IMR-90 (cell line): ENCODE measurements around the gene RAB18. TPM values are rescaled to one million over a fixed set of nuclear protein-coding genes. Genes with fewer than 3 reads are reported as not detected.
A peak's percentile ranks its signal among the peaks of the same experiment; 100 is the strongest.
"Not testable (repeated sequence)": the region's sequence is repeated elsewhere in the genome, so short reads cannot be mapped to it uniquely, and the experiment has no call there.

Experiments
- ATAC-seq: fragments of 200-7000 bp; cut with Tn5 transposase; 2 replicates; pipeline ENCODE4 v1.9.1; 2020; ENCODE audit warnings: low read depth, mild to moderate bottlenecking, moderate library complexity
- BruUV-seq: library from RNA; stranded (reverse); fragments of 400-500 nt; replicated peaks from 2 replicates; lab custom pipeline; 2021; lab: Mats Ljungman, UMichigan
- CTCF ChIA-PET: fragments of 300-600 bp; formaldehyde crosslinking; extraction: SDS; loops from one replicate; lab custom pipeline; 2021; ENCODE audit warnings: antibody characterized with exemption; lab: Yijun Ruan, JAX
- POLR2A ChIA-PET: fragments of 300-600 bp; sonication (Branson Sonifier 250); formaldehyde crosslinking; loops from one replicate; lab custom pipeline; 2022; ENCODE audit warnings: antibody characterized with exemption; ENCODE audit not compliant: unreplicated experiment; lab: Charles Lee
- DNase-seq: peaks from one replicate; pipeline ENCODE4 v3.0.0; 2013
- H2AFZ ChIP-seq: replicated peaks from 2 replicates; pipeline ENCODE3; 2013; ENCODE audit warnings: low read length, mild to moderate bottlenecking; ENCODE audit not compliant: poor library complexity
- H2AK5ac ChIP-seq: 2 replicates; pipeline ENCODE4 v1.6.1; 2013; ENCODE audit warnings: low read depth, low read length, inconsistent platforms
- H2AK9ac ChIP-seq: replicated peaks from 2 replicates; pipeline ENCODE3; 2013; ENCODE audit warnings: mild to moderate bottlenecking, low read depth, low read length, moderate library complexity; ENCODE audit not compliant: poor library complexity
- H2BK120ac ChIP-seq: 2 replicates; pipeline ENCODE4 v1.6.1; 2013; ENCODE audit warnings: low read depth, low read length, inconsistent platforms
- H2BK15ac ChIP-seq: 3 replicates; pipeline ENCODE4 v1.6.1; 2013; ENCODE audit warnings: low read depth, low read length, inconsistent platforms
- H2BK20ac ChIP-seq: 2 replicates; pipeline ENCODE4 v1.6.1; 2013; ENCODE audit warnings: low read depth, mild to moderate bottlenecking, inconsistent platforms, low read length, moderate library complexity
- H2BK5ac ChIP-seq: 2 replicates; pipeline ENCODE4 v1.6.1; 2013; ENCODE audit warnings: mild to moderate bottlenecking, low read depth, low read length, inconsistent platforms; ENCODE audit not compliant: poor library complexity, severe bottlenecking
- H3K14ac ChIP-seq: replicated peaks from 2 replicates; pipeline ENCODE4 v1.6.1; 2013; ENCODE audit warnings: low read depth, low read length, inconsistent platforms
- H3K18ac ChIP-seq: 2 replicates; pipeline ENCODE4 v1.6.1; 2013; ENCODE audit warnings: low read depth, low read length, control low read depth
- H3K23ac ChIP-seq: 2 replicates; pipeline ENCODE4 v1.6.1; 2013; ENCODE audit warnings: low read depth, low read length, inconsistent platforms
- H3K27ac ChIP-seq: 2 replicates; pipeline ENCODE4 v1.5.1; 2013; ENCODE audit warnings: mild to moderate bottlenecking, control low read depth, low read length; ENCODE audit not compliant: insufficient read depth
- H3K27me3 ChIP-seq: 2 replicates; pipeline ENCODE4 v1.6.1; 2013; ENCODE audit warnings: low read length; ENCODE audit not compliant: control insufficient read depth, insufficient read depth
- H3K36me3 ChIP-seq: 2 replicates; pipeline ENCODE4 v1.6.1; 2013; ENCODE audit warnings: low read length, mixed read lengths; ENCODE audit not compliant: control insufficient read depth, insufficient read depth
- H3K4ac ChIP-seq: 2 replicates; pipeline ENCODE4 v1.6.1; 2013; ENCODE audit warnings: low read depth, low read length, inconsistent platforms
- H3K4me1 ChIP-seq: 2 replicates; pipeline ENCODE4 v1.6.1; 2013; ENCODE audit warnings: low read length, mixed read lengths; ENCODE audit not compliant: control insufficient read depth, insufficient read depth
- H3K4me2 ChIP-seq: 2 replicates; pipeline ENCODE4 v1.6.1; 2013; ENCODE audit warnings: low read depth, mild to moderate bottlenecking, control low read depth, low read length, moderate library complexity
- H3K4me3 ChIP-seq: 2 replicates; pipeline ENCODE4 v1.5.1; 2013; ENCODE audit warnings: low read depth, mild to moderate bottlenecking, control low read depth, low read length, moderate library complexity; ENCODE audit not compliant: insufficient read depth
- H3K56ac ChIP-seq: 2 replicates; pipeline ENCODE4 v1.6.1; 2013; ENCODE audit warnings: low read length, inconsistent platforms; ENCODE audit not compliant: insufficient read depth; ENCODE audit errors: extremely low read depth
- H3K79me1 ChIP-seq, 2 experiments: 2 replicates each; pipeline ENCODE4 v1.6.1; 2013; ENCODE audit warnings: low read length in 2 of 2, inconsistent platforms in 1 of 2, low read depth in 1 of 2
- H3K9ac ChIP-seq: 2 replicates; pipeline ENCODE4 v1.6.1; 2013; ENCODE audit warnings: low read depth, low read length, control low read depth
- H3K9me1 ChIP-seq: 2 replicates; pipeline ENCODE4 v1.6.1; 2013; ENCODE audit warnings: low read length, inconsistent platforms; ENCODE audit not compliant: insufficient read depth
- H3K9me3 ChIP-seq: 2 replicates; pipeline ENCODE4 v1.6.1; 2013; ENCODE audit warnings: low read length; ENCODE audit not compliant: control insufficient read depth, insufficient read depth
- H4K20me1 ChIP-seq: 2 replicates; pipeline ENCODE4 v1.6.1; 2013; ENCODE audit warnings: low read length, inconsistent platforms; ENCODE audit not compliant: insufficient read depth
- H4K5ac ChIP-seq: 2 replicates; pipeline ENCODE4 v1.6.1; 2013; ENCODE audit warnings: mild to moderate bottlenecking, low read depth, low read length, control low read depth
- H4K8ac ChIP-seq, 2 experiments: 2 replicates each; pipeline ENCODE4 v1.6.1; 2013; ENCODE audit warnings: low read depth in 2 of 2, low read length in 2 of 2, control low read depth in 1 of 2, inconsistent platforms in 1 of 2
- H4K91ac ChIP-seq: 2 replicates; pipeline ENCODE4 v1.6.1; 2013; ENCODE audit warnings: low read depth, low read length, inconsistent platforms; ENCODE audit not compliant: insufficient read depth
- MAFK ChIP-seq: IDR thresholded peaks from 2 replicates; pipeline ENCODE4 v1.6.1; 2012; ENCODE audit warnings: low read depth, low read length, improper control_type of control experiment
- MXI1 ChIP-seq: IDR thresholded peaks from 2 replicates; pipeline ENCODE4 v1.6.1; 2012; ENCODE audit warnings: low read depth, mild to moderate bottlenecking, low read length, moderate library complexity, borderline replicate concordance
- POLR2A ChIP-seq: IDR thresholded peaks from 2 replicates; pipeline ENCODE4 v1.6.1; 2012; ENCODE audit warnings: mild to moderate bottlenecking, low read depth, low read length
- WGBS, 2 experiments: methylation state at CpG; one replicate each; pipeline versions ENCODE4 v1.1.5 to v1.1.7; 2013; ENCODE audit warnings: missing lambda C conversion rate in 2 of 2; ENCODE audit not compliant: insufficient read length in 1 of 2; ENCODE audit errors: extremely low coverage in 2 of 2; 5-methylcytosine and 5-hydroxymethylcytosine counted together
- dilution Hi-C: fragments of 300-500 bp; cut with HindIII; formaldehyde crosslinking; loops from one replicate; pipeline ENCODE4 v1.14.3; 2018; ENCODE audit warnings: low sequenced_read_pairs; ENCODE audit not compliant: unreplicated experiment
- in situ Hi-C: fragments of 300-500 bp; cut with MboI; formaldehyde crosslinking; loops from 3 replicates; pipeline ENCODE4 v1.14.3; 2019; ENCODE audit warnings: low sequenced_read_pairs, inconsistent platforms, mixed read lengths
- intact Hi-C: fragments of 100-400 bp; cut with micrococcal nuclease; formaldehyde crosslinking; loops from 2 replicates; pipeline ENCODE4 v1.10.0; 2022
- polyA plus RNA-seq, 3 experiments: library from polyadenylated mRNA; depleted of rRNA; stranded (reverse); fragments of >200 nt; gene quantifications; 2 replicates each; pipeline ENCODE4 v1.2.3, GENCODE V29; 2012; ENCODE audit warnings: low replicate concordance in 1 of 3
- total RNA-seq: library from RNA; depleted of rRNA; stranded (reverse); fragments of >200 nt; gene quantifications from 2 replicates; pipeline ENCODE4 v1.2.3, GENCODE V29; 2012

RAB18 gene
- total and polyA plus RNA-seq, 2 of the 4 experiments (the other 2 are of a cell fraction) = 17.6 to 38.8 TPM

- no peak overlapping the region for H2BK120ac ChIP-seq
- peak overlapping the region; percentile 55 to 98; a peak in 3 of 4 replicates for H4K8ac ChIP-seq
- no peak overlapping the region for H3K18ac ChIP-seq
- peak overlapping the region; percentile 58; the same call in 1 of the 2 replicates for H2AK5ac ChIP-seq
- H3K9ac ChIP-seq = peak overlapping the region; percentile 96
- H3K4ac ChIP-seq = peak overlapping the region; percentile 52
- H3K4me1 ChIP-seq = peaks cover 2% of the 10 kb centered on the region; the same call in 1 of the 2 replicates
- peaks cover 35% of the 10 kb centered on the region for H4K20me1 ChIP-seq
- no peak overlapping the region for H2BK15ac ChIP-seq
- CTCF ChIA-PET = interaction anchor here (0.7 to 1.5 kb wide), 3 partner anchors 9 to 215 kb away, joined by 4 read pairs; no protein-coding TSS in a partner anchor
- intact Hi-C loops (loop anchor here (5.0 kb wide), 1 partner anchor 263 kb away; the partner anchor contains the start of gene ACBD5), dilution Hi-C loops (no loop called here), in situ Hi-C loops (loop anchor here (10.0 kb wide), 1 partner anchor 260 kb away; the partner anchor contains the start of gene ACBD5)
- H2AK9ac ChIP-seq = peak overlapping the region; percentile 89
- H2AFZ ChIP-seq = peak overlapping the region; percentile 98
- H3K27ac ChIP-seq = peak overlapping the region; percentile 92
- POLR2A ChIA-PET = interaction anchor here (0.6 kb wide), 1 partner anchor 511 kb away, joined by 3 read pairs; no protein-coding TSS in a partner anchor
- no peaks in the 10 kb centered on the region for H3K36me3 ChIP-seq
- 0% methylated on average over 1 of the region's 13 CpGs; no CpG with 5 or more reads in 1 of the 2 experiments for WGBS, 2 experiments
- H3K14ac ChIP-seq = peak overlapping the region; percentile 71
- H3K79me1 ChIP-seq = peaks cover 0 to 26% of the 10 kb centered on the region in 2 experiments; a peak in 2 of 4 replicates
- H4K91ac ChIP-seq = 0 out of 2 replicates have a peak overlapping the region, but pooled peaks have one; percentile 26
- TF ChIP-seq MXI1 (no peak), POLR2A (peak; percentile 46; the same call in 1 of the 2 replicates), MAFK (no peak)
- ATAC-seq (no peak; the same call in 1 of the 2 replicates), DNase-seq (peak; percentile 59)
- peak overlapping the region; percentile 32; the same call in 1 of the 2 replicates for H4K5ac ChIP-seq
- H3K27me3 ChIP-seq = no peaks in the 10 kb centered on the region; the same call in 1 of the 2 replicates
- H3K4me2 ChIP-seq = peak overlapping the region; percentile 98
- H3K9me1 ChIP-seq = peaks cover 3% of the 10 kb centered on the region
- H3K9me3 ChIP-seq = no peaks in the 10 kb centered on the region
- H3K4me3 ChIP-seq = peak overlapping the region; percentile 81
- peak overlapping the region; percentile 64 for H3K23ac ChIP-seq
- BruUV-seq = TSS peak; percentile 29
- no peak overlapping the region for H2BK20ac ChIP-seq
- peak overlapping the region; percentile 28 for H2BK5ac ChIP-seq
- H3K56ac ChIP-seq = peak overlapping the region; percentile 62
These were observed 830 bp downstream of the RAB18 start for GRCh38 chr10:27504808-27505460.

GRCh38 chr10:27505537-27505936 is 1.4 kb downstream of the RAB18 start:
- H3K23ac ChIP-seq, H3K4me1 ChIP-seq, intact Hi-C loops, BruUV-seq, H4K5ac ChIP-seq, H2AK9ac ChIP-seq, H3K27ac ChIP-seq, H3K9ac ChIP-seq, H3K9me1 ChIP-seq, H3K4ac ChIP-seq, H2AK5ac ChIP-seq, H3K27me3 ChIP-seq, H2BK120ac ChIP-seq, H3K4me3 ChIP-seq, H2BK15ac ChIP-seq, H3K56ac ChIP-seq, H4K91ac ChIP-seq, H3K18ac ChIP-seq, H2BK20ac ChIP-seq, ATAC-seq, H2AFZ ChIP-seq, H3K9me3 ChIP-seq, H4K8ac ChIP-seq, H3K36me3 ChIP-seq, H2BK5ac ChIP-seq, DNase-seq, H3K14ac ChIP-seq, dilution Hi-C loops: not testable (repeated sequence)
- WGBS, 2 experiments = no CpG with 5 or more reads among the region's 15 CpGs
- in situ Hi-C loops = loop anchor here (10.0 kb wide), 1 partner anchor 261 kb away; the partner anchor contains the start of gene ACBD5
- peaks cover 38% of the 10 kb centered on the region for H4K20me1 ChIP-seq
- ChIA-PET CTCF (interaction anchor here (0.7 kb wide), 1 partner anchor 214 kb away, joined by 4 read pairs; no protein-coding TSS in a partner anchor), POLR2A (interaction anchor here (0.5 kb wide), 1 partner anchor 135 kb away, joined by 6 read pairs; no protein-coding TSS in a partner anchor)
- H3K79me1 ChIP-seq = peaks cover 0 to 29% of the 10 kb centered on the region in 2 experiments; a peak in 2 of 4 replicates
- H3K4me2 ChIP-seq = peak overlapping the region; percentile 78
